Kidney epithelial cell (primary cell): ENCODE data around the gene RASGRF2. TPM values are rescaled to one million over a fixed set of nuclear protein-coding genes. Genes with fewer than 3 reads are reported as not detected.

Source experiments
- DNase-seq: peaks from one replicate; pipeline ENCODE4 v3.0.0-alpha.2; 2010; ENCODE audit warnings: low read depth
- H3K27me3 ChIP-seq: 2 replicates; pipeline ENCODE4 v1.6.0; 2011; ENCODE audit warnings: low read length; ENCODE audit not compliant: control insufficient read depth, insufficient read depth
- H3K36me3 ChIP-seq: 2 replicates; pipeline ENCODE4 v1.5.1; 2011; ENCODE audit warnings: low read length; ENCODE audit not compliant: control insufficient read depth, insufficient read depth
- H3K4me3 ChIP-seq: 2 replicates; pipeline ENCODE4 v1.5.1; 2011; ENCODE audit warnings: low read depth, mild to moderate bottlenecking, control low read depth, low read length
- total RNA-seq: library from RNA; depleted of rRNA; stranded (reverse); fragments of >200 nt; gene quantifications from 2 replicates; pipeline ENCODE4 v1.2.3, GENCODE V29; 2015
- TF ChIP-seq, protein P1 (sequence below): IDR thresholded peaks from 2 replicates; pipeline ENCODE4 v1.5.1; 2011; ENCODE audit warnings: mild to moderate bottlenecking, moderate library complexity, low read length, control low read depth, inconsistent platforms; ENCODE audit not compliant: insufficient read depth, poor library complexity, severe bottlenecking

Gene RASGRF2
- total RNA-seq, 1 donor from 2014 or later: 5.8 TPM

DNA sequence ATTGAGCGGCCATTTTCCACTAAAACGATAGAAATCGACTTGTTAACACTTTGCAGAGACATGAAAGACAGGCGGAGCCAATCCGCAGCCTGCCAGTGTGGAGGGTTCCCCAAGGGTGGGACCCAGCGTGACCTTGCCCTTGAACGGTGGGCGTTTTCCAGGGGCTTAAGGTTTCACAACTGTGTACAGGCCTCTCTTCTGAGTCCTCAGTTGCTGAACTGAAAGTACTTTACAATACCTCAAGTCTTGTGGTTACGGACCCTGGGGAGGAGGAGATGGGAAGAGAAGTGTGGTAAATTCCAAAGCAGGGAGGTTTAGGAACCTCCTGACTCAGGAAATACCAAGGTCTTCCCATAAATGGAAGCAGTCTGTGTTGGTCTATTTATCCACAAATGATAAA lies 204.8 kb downstream of the RASGRF2 start:
- no peak overlapping the region for H3K4me3 ChIP-seq
- TF ChIP-seq, protein P1, sequence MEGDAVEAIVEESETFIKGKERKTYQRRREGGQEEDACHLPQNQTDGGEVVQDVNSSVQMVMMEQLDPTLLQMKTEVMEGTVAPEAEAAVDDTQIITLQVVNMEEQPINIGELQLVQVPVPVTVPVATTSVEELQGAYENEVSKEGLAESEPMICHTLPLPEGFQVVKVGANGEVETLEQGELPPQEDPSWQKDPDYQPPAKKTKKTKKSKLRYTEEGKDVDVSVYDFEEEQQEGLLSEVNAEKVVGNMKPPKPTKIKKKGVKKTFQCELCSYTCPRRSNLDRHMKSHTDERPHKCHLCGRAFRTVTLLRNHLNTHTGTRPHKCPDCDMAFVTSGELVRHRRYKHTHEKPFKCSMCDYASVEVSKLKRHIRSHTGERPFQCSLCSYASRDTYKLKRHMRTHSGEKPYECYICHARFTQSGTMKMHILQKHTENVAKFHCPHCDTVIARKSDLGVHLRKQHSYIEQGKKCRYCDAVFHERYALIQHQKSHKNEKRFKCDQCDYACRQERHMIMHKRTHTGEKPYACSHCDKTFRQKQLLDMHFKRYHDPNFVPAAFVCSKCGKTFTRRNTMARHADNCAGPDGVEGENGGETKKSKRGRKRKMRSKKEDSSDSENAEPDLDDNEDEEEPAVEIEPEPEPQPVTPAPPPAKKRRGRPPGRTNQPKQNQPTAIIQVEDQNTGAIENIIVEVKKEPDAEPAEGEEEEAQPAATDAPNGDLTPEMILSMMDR: no peak
- H3K27me3 ChIP-seq: no peaks in the 10 kb centered on the region
- peaks cover under 1% of the 10 kb centered on the region for H3K36me3 ChIP-seq
- peak; percentile 28 for DNase-seq

DNA sequence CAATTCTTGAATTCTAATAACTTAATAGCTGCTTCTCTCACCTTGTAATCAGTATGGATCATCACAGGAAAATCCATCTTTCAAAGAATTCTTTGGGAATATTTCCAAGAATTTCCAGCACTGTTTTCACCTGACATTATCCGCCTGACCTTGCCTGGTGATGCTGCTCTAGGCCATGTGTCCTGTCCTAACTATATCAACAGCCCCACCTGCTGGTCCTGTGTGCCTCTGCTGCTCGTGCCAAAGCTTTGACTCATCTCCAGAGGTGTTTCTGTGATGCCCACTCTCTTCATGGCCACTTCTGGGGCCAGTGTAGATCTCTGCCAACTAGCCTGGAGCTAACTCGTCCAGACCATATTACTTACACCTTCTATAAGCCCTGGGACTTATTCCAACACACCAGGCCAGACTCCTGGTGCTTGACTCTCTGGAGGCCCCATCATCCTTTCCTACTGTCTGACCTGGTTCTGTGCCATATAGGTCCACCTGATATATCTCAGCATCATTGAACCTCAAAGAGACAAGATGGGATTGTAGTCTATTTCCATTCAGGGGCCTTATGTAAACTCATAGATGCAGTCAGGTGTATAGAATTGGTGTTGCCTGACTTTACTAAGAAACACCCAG lies 205.4 kb downstream of the RASGRF2 start:
- no peaks in the 10 kb centered on the region for H3K27me3 ChIP-seq
- peak; percentile 23 for DNase-seq
- TF ChIP-seq, protein P1: peak; percentile 82
- H3K4me3 ChIP-seq: no peak overlapping the region
- H3K36me3 ChIP-seq: peaks cover 1% of the 10 kb centered on the region

DNA sequence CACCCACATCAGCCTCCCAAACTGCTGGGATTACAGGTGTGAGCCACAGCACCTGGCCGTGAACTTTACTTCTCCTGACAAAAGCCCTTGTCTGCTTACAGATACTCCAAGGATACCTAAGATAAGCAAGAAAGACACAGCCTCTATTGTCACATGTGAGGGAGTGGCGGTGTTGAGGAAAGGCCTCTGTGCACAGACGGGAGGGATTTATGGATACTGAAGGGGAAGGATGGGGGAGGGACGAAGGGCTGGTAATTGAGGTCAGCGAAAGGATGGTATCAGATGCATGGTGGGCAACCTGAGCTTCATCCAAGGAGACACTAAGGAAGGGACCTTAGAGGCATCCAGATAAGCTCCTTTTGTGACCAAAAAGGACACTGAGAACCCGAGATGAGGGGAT lies 206.3 kb downstream of the RASGRF2 start:
- Histone ChIP-seq H3K36me3 (peaks cover 1% of the 10 kb centered on the region), H3K27me3 (no peaks in the 10 kb centered on the region), H3K4me3 (no peak overlapping the region)
- DNase-seq: no peak
- TF ChIP-seq, protein P1: no peak

DNA sequence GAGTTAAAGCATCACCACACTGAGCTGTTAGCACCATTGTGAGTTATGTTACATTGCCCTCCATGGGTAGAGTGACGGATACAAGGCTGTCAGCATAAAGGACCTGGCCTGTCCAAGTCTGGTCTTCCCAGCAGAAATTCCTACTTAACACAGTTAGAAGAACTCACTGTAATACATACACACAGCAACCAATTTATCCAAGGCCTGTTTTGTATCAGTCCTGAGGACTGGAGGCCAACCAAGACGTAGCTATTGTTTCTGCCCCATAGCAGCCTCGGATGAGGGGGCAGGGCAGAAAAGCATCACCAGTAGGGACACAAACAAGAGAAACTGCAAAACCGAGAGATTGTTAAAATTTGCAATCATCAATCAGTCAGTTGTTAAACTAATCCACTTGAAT lies 206.9 kb downstream of the RASGRF2 start:
- H3K36me3 ChIP-seq: peaks cover 1% of the 10 kb centered on the region
- no peak for DNase-seq
- no peaks in the 10 kb centered on the region for H3K27me3 ChIP-seq
- no peak overlapping the region for H3K4me3 ChIP-seq
- TF ChIP-seq, protein P1: no peak

DNA sequence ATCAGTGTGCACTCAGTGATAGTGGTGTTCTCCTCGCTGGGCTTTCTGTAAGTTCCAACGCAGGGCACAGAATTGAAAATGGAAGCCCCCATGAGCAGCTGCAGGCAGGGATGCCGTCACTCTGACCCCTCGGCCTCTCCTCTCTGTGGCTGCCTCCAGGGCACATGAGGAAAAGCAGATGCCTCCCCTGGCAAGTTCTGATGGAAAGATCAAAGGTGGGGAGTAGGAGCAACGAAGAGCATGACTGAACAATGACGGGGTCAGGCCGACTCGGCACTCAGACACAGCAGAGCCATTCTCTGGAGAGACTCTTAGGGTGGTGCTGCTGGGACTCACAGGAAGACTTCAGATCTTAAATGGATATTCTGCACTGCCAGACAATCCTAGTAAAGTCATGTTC lies 207.4 kb downstream of the RASGRF2 start:
- no peaks in the 10 kb centered on the region for H3K27me3 ChIP-seq
- H3K36me3 ChIP-seq: peaks cover 1% of the 10 kb centered on the region
- no peak overlapping the region for H3K4me3 ChIP-seq

DNA sequence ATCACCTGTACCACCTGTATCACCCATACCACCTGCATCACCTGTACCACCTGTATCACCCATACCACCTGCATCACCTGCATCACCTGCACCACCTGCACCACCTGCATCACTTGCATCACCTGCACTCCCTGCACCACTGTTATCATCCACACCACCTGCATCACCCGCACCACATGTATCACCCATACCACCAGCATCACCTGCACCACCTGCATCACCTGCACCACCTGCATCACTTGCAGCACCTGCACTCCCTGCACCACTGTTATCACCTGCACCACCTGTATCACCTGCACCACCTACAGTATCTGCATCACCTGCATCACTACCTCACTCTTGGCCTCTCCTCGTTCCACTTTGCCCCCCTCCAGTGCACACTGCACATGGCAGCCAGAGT lies 209.8 kb downstream of the RASGRF2 start:
- TF ChIP-seq, protein P1: no peak
- Histone ChIP-seq H3K4me3 (no peak overlapping the region), H3K27me3 (no peaks in the 10 kb centered on the region), H3K36me3 (peaks cover 1% of the 10 kb centered on the region)
- DNase-seq: no peak

More for the DNA sequence above, 207.4 kb downstream of the RASGRF2 start:
- TF ChIP-seq, protein P1: no peak
- no peak for DNase-seq
